Colonic mucosa (tissue), 4 donors: Measurements from ENCODE around the gene FDX1. TPM values are rescaled to one million over a fixed set of nuclear protein-coding genes. Genes with fewer than 3 reads are reported as not detected.
"Not testable (repeated sequence)": the region's sequence is repeated elsewhere in the genome, so short reads cannot be mapped to it uniquely, and the experiment has no call there.

Experiments used
- DNase-seq: peaks from one replicate; pipeline ENCODE4 v3.0.0-alpha.2; 2020
- H3K27ac ChIP-seq: fragments of 200-600 bp; one replicate; pipeline ENCODE4 v1.8.0; 2021
- H3K27me3 ChIP-seq: fragments of 200-600 bp; one replicate; pipeline ENCODE4 v1.8.0; 2021
- H3K36me3 ChIP-seq: fragments of 200-600 bp; one replicate; pipeline ENCODE4 v1.8.0; 2021
- H3K4me1 ChIP-seq: fragments of 200-600 bp; one replicate; pipeline ENCODE4 v1.8.0; 2021; ENCODE audit warnings: mild to moderate bottlenecking
- H3K4me3 ChIP-seq: fragments of 200-600 bp; one replicate; pipeline ENCODE4 v1.8.0; 2021
- H3K9ac ChIP-seq, 2 donors: one replicate each; pipeline ENCODE4 v1.7.0; 2013; ENCODE audit warnings: control low read depth in 2 of 2, low read depth in 2 of 2, low read length in 2 of 2
- H3K9me3 ChIP-seq: fragments of 200-600 bp; one replicate; pipeline ENCODE4 v1.8.0; 2021
- CTCF ChIP-seq: fragments of 200-600 bp; IDR thresholded peaks from one replicate; pipeline ENCODE4 v1.8.0; 2022; ENCODE audit warnings: antibody characterized with exemption, mild to moderate bottlenecking
- intact Hi-C: fragments of 100-400 bp; cut with DNase I; formaldehyde crosslinking; loops from one replicate; pipeline ENCODE4 v1.14.1; 2022
- total RNA-seq, 2 donors: library from RNA; stranded (reverse); fragmentation: NEBNext Ultra II Directional in 1 of 2; extraction: Animal tissue kit (Norgen Biotek cat#: 25700) in 1 of 2; gene quantifications; one replicate each; pipeline ENCODE4 v1.2.1, GENCODE V29; 2021
- donor health status: healthy.
- donor health status: DM: no; HTN: no; CAD: no.
- donor health status: DM: no; HTN: no; CAD: no.

FDX1 gene
- total RNA-seq: 10 to 100 TPM; 19.0 to 23.7 TPM

- H3K4me3 ChIP-seq: peak within 1 kb of the TSS; percentile 82
- peak within 1 kb of the TSS; percentile 97 to 98 for H3K9ac ChIP-seq
- DNase-seq: peak; percentile 86
- peak within 1 kb of the TSS; percentile 89 for H3K27ac ChIP-seq
- TF ChIP-seq CTCF: peak; percentile 46
- intact Hi-C loops: loop anchor here (5.0 to 10.0 kb wide), 3 partner anchors 52 to 485 kb away; partner anchors contain the start of gene RDX
- no peaks in the 10 kb centered on the region for H3K27me3 ChIP-seq
- H3K4me1 ChIP-seq: peaks cover 7% of the 10 kb centered on the region
- H3K36me3 ChIP-seq: no peaks in the 10 kb centered on the region
- H3K9me3 ChIP-seq: no peaks in the 10 kb centered on the region
Measured at GRCh38 chr11:110429731-110430266, at the start of gene FDX1. FDX1 (plus strand) TSS chr11:110429948; CDS start chr11:110430121, 173 bp downstream.

- no peaks in the 10 kb centered on the region for H3K27me3 ChIP-seq
- no peaks in the 10 kb centered on the region for H3K36me3 ChIP-seq
- no peak for TF ChIP-seq CTCF
- H3K9me3 ChIP-seq: no peaks in the 10 kb centered on the region
- H3K4me3 ChIP-seq: no peak overlapping the region
- H3K9ac ChIP-seq: no peak overlapping the region
- no peaks in the 10 kb centered on the region for H3K4me1 ChIP-seq
- no peak overlapping the region for H3K27ac ChIP-seq
- intact Hi-C loops: no loop called here
- no peak for DNase-seq
Measured at GRCh38 chr11:110380836-110381622, 48.7 kb upstream of the FDX1 start.

- DNase-seq, intact Hi-C loops, H3K27ac ChIP-seq, H3K4me3 ChIP-seq, H3K27me3 ChIP-seq, H3K9ac ChIP-seq, H3K9me3 ChIP-seq, H3K36me3 ChIP-seq, H3K4me1 ChIP-seq: not testable (repeated sequence)
Measured at GRCh38 chr11:110388231-110388630, 41.5 kb upstream of the FDX1 start.

- H3K27ac ChIP-seq: no peak overlapping the region
- no peak for TF ChIP-seq CTCF
- no peak for DNase-seq
- H3K9ac ChIP-seq: no peak overlapping the region
- H3K4me1 ChIP-seq: no peaks in the 10 kb centered on the region
- no peak overlapping the region for H3K4me3 ChIP-seq
- intact Hi-C loops: no loop called here
- H3K36me3 ChIP-seq: no peaks in the 10 kb centered on the region
- no peaks in the 10 kb centered on the region for H3K9me3 ChIP-seq
- H3K27me3 ChIP-seq: no peaks in the 10 kb centered on the region
Measured at GRCh38 chr11:110389965-110390364, 39.8 kb upstream of the FDX1 start.

- no peak for DNase-seq
- H3K4me1 ChIP-seq: no peaks in the 10 kb centered on the region
- no peaks in the 10 kb centered on the region for H3K27me3 ChIP-seq
- H3K4me3 ChIP-seq: no peak overlapping the region
- H3K27ac ChIP-seq: no peak overlapping the region
- no peaks in the 10 kb centered on the region for H3K36me3 ChIP-seq
- no peak for TF ChIP-seq CTCF
- intact Hi-C loops: no loop called here
- no peaks in the 10 kb centered on the region for H3K9me3 ChIP-seq
- H3K9ac ChIP-seq: no peak overlapping the region
Measured at GRCh38 chr11:110392056-110392455, 37.7 kb upstream of the FDX1 start.

- DNase-seq, intact Hi-C loops, H3K9me3 ChIP-seq, H3K36me3 ChIP-seq, H3K9ac ChIP-seq, H3K27me3 ChIP-seq, H3K4me1 ChIP-seq, H3K4me3 ChIP-seq, H3K27ac ChIP-seq: not testable (repeated sequence)
Measured at GRCh38 chr11:110397668-110398286, 32.0 kb upstream of the FDX1 start.

- H3K4me1 ChIP-seq, H3K27me3 ChIP-seq, H3K9me3 ChIP-seq, H3K9ac ChIP-seq, H3K27ac ChIP-seq, DNase-seq, H3K36me3 ChIP-seq, intact Hi-C loops, H3K4me3 ChIP-seq: not testable (repeated sequence)
Measured at GRCh38 chr11:110403585-110403984, 26.2 kb upstream of the FDX1 start.

GRCh38 chr11:110405636-110406035 lies 24.1 kb upstream of the FDX1 start:
- H3K27ac ChIP-seq, H3K4me3 ChIP-seq, DNase-seq, H3K36me3 ChIP-seq, H3K9ac ChIP-seq, intact Hi-C loops, H3K4me1 ChIP-seq, H3K27me3 ChIP-seq, H3K9me3 ChIP-seq: not testable (repeated sequence)
